Inflammatory macrophage treated with lipopolysaccharide for 4 hours (primary cell): Measurements from ENCODE around the gene ZNF691.
A peak's percentile ranks its signal among the peaks of the same experiment; 100 is the strongest.
"Not testable (repeated sequence)": the region's sequence is repeated elsewhere in the genome, so short reads cannot be mapped to it uniquely, and the experiment has no call there.

Experiments used
- DNase-seq: peaks from one replicate; pipeline ENCODE4 v3.0.0-alpha.2; 2020

Gene ZNF691

DNA sequence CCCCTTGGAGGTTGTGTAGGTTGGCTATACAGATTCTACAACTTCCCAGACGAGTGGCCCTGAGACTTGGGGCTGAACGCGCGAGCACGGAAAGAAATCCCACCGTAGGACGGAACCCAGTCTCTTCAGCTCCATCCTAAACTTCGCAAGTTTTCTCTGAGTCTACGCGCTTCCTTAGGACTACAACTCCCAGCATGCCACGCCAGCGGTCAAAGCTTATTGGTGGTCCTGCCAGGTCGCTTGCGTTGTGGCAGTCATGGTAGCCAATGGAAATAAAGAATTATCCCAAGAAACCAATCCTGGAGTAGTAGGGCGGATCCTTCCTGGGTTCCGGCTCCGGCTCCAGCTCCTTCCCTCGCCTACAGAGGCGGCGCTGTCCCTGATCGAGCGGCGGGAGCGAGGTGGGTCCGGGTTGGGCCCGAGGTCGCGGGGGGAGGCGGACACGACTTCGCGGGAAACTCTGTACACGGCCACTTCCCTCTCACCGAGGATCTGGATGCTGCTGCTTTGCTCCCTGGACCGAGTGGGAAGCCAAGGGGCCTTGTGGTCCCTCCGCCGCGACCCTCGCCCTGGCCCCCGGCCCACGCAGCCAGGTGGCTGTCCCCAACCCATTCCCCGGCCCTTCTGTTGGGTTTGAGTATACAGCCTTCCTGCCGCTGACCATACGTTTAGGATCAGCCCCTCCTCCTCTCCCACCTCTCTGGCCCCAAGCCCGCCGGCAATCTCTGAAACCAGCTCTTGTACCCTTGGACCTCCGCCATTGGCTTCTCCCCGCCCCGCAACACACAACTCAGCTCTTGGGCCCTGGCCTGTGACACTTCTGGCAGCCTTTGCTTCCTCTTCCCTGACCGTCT lies at the start of gene ZNF691:
TSS of gene ZNF691 (plus strand) at position 357 of the 854 bp plus-strand sequence. CDS start 3,046 bp downstream, outside the sequence.
- peak; percentile 98 for DNase-seq

- DNase-seq = no peak
Observed at GRCh38 chr1:42797414-42797813, 49.0 kb upstream of the ZNF691 start.

DNA sequence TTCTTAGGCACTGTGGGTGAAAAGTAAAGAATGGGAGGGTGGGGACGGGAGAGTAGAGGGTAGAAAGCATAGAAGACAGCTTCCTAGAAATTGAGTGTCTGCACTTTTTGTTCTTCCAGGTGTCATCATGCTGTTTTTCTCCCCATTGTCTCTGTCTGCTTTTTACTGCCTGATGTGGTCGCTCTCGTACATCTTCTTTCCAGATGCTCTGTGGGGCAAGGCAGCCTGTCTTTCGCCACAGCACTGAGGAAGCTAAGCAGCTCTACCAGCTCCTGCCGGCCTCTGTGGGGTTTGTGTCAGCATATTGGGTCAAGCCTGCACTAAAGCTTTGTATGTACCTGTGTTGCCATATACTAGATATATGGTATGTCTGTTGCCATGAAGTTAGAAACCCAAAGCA lies 48.4 kb upstream of the ZNF691 start:
- DNase-seq = no peak

DNA sequence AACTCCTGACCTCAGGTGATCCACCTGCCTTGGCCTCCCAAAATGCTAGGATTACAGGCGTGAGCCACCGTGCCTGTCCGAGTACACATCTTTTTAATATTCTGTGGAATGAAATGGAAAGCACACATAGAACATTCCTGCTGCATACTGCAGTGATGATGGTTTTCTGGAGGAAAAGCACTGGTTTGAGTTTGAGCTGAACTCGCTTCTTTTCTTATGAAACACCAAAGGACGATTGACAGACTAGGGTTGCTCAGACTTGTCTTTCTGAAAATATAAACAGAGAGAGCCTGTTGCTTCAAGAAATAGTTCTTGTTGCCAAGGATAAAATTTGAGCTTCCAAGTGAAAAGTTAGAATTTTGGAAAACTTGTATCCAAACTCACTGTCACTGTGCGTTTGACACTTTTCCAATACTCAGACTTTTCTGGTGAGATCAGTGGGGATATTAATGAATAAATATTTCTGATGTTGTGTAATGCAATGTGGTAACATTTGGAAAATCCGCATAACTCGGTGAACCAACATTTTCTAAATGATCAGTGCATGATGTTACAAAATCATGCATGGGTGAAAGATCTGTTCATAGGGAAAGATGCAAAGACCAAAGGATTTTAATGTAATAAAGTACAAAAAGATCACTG lies 44.5 kb upstream of the ZNF691 start:
- no peak for DNase-seq

- no peak for DNase-seq
Observed at GRCh38 chr1:42806171-42806570, 40.2 kb upstream of the ZNF691 start.

DNA sequence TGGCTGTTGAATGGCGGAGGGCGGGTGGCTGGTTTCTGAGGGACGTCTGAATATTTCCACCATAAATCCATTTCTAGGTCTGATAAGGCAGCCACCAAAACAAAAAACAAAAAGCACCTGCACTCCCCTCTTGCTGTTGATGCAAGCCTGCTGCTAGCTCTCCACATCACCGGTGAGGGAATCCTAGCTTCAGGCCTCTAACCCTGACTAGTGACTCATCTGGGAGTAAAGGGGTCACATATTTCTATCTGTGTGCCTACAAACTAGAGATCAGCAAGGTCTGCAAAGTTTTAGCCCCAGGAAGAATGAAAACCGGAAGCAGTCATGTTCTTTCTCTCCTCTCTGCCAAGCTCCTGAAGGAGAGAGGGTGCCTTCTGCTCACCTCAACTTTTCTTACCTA lies 39.8 kb upstream of the ZNF691 start:
- no peak for DNase-seq

- no peak for DNase-seq
Observed at GRCh38 chr1:42807056-42807668, 39.3 kb upstream of the ZNF691 start.

DNA sequence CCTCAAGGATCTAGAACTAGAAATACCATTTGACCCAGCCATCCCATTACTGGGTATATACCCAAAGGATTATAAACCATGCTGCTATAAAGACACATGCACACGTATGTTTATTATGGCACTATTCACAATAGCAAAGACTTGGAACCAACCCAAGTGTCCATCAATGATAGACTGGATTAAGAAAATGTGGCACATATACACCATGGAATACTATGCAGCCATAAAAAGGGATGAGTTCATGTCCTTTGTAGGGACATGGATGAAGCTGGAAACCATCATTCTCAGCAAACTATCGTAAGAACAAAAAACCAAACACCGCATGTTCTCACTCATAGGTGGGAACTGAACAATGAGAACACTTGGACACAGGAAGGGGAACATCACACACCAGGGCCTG lies 31.6 kb upstream of the ZNF691 start:
- DNase-seq = not testable (repeated sequence)

- DNase-seq = no peak
Observed at GRCh38 chr1:42815941-42816584, 30.4 kb upstream of the ZNF691 start.

DNA sequence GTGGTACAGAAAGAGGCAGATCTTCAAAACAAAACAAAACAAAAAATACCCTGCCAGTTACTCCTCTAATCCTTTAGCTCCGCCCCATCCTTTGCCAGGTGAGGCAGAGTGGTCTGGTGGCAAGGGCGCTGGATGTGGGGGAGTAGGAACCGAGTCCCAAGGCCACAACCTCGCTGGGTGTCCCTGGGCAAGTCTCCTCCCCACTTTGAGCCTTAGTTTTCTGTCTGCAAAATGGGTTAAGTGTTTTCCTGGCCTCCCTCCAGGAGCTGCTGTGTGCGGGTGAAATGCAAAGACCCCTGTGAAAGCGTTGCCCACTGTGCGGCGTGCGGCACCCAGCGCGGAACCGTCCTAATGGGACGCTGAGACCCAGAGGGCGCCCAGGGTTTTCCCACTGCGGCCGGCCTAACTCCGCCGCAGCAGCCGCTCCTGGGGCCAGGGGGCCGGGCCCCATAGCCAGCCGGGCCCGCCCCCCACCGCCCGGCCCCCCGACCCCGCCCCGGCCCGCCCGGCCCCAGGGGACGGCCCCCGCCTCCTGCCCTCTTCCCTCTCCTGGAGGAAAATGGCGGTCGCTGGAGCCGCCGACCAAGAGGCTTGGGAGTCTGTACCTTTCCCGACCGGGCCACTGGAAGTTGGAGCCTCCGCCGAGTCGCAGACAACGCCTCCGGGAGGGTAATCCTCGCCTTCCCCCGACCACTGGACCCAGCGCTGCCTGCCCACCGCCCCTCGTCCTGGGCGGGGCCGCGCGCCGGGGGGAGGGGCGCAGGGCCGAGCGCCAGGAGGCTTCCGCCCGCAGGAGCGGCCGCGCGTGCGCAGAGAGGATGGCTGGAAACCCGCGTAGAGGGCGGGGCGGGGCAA lies 29.6 kb upstream of the ZNF691 start, which contains the start of the genes ERMAP and SVBP:
TSS of gene ERMAP (plus strand) at position 538 of the 855 bp plus-strand sequence. CDS start 13,327 bp downstream, outside the sequence.
TSS of gene SVBP (minus strand) at position 813 of the 855 bp plus-strand sequence. CDS start 853 bp downstream, outside the sequence.
- peak; percentile 91 for DNase-seq

DNA sequence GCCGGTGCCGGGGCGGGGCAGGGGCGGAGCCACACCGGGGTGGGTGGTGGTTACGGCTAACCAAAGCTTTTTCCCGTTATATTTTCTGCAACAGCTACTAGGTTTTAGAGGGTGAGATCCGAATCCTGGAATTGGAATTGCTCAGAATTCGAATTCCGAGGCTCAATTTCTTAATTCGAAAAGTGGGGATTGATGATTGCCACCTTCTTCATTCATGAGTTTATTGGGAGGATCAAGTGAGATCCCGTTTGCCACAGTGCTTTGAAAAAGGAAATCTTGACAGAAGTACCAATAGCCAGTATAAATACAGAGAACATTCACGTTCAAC lies 29.0 kb upstream of the ZNF691 start:
- no peak for DNase-seq

GRCh38 chr1:42817976-42818375 lies 28.4 kb upstream of the ZNF691 start:
- DNase-seq = no peak

DNA sequence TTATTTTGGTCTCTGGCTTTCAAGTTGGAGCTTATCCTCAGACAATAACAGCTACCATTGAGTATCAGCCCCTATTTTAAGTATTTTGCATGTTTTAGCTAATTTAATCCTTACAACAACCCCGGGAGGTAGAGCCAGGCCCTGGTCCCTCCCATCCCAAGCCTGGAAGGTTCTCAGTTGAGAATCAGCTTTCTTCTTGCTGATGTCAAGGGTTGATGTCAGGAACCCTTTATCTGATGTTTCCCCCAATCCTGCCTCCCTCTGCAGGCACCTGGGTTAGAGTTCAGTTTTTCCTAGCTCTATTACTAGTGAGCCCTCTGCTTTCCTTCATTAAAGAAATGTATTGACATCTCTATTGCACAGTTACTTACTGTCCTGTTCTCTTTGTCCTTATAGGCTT lies 25.6 kb upstream of the ZNF691 start:
- no peak for DNase-seq

DNA sequence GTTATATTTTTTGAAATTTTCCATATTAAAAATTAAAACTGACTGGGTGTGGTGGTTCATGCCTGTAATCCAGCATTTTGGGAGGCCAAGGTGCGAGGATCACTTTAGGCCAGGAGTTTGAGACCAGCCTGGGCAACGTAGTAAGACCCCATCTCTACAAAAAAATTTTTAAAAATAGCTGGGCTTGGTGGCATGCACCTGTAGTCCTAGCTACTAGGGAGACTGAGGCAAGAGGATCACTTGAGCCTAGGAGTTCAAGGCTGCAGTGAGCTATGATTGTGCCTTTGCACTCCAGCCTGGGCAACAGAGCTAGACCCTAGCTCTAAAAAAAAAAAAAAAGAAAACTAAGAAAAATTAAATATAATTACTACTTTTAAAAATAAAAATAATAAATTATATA lies 24.7 kb upstream of the ZNF691 start:
- no peak for DNase-seq

DNA sequence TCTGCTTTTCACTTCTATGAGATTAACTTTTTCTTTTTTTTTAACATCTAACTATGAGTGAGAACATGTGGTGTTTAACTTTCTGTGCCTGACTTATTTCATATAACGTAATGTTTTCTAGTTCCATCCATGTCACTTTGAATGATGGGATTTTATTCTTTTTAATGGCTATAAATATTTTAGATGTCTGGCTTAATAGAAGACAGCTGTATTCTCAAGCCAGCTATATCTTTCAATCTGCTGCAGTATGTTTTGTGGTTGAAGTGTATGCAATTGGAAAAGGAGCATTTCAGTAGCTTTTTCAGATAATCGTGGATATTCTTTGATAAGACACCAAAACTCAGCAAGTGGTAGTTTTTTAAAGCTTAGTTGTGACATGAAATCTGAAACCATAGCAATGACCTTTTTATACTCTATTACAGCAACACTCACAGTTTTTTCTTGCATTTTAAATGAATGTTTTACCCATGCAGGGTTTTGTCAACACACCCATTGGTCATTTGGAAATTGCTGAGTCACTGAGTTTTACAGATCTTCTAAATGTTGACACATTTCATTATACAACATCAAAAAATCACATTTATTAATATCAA lies 23.5 kb upstream of the ZNF691 start:
- peak; percentile 55 for DNase-seq

GRCh38 chr1:42824481-42825035 lies 21.9 kb upstream of the ZNF691 start:
- no peak for DNase-seq

DNA sequence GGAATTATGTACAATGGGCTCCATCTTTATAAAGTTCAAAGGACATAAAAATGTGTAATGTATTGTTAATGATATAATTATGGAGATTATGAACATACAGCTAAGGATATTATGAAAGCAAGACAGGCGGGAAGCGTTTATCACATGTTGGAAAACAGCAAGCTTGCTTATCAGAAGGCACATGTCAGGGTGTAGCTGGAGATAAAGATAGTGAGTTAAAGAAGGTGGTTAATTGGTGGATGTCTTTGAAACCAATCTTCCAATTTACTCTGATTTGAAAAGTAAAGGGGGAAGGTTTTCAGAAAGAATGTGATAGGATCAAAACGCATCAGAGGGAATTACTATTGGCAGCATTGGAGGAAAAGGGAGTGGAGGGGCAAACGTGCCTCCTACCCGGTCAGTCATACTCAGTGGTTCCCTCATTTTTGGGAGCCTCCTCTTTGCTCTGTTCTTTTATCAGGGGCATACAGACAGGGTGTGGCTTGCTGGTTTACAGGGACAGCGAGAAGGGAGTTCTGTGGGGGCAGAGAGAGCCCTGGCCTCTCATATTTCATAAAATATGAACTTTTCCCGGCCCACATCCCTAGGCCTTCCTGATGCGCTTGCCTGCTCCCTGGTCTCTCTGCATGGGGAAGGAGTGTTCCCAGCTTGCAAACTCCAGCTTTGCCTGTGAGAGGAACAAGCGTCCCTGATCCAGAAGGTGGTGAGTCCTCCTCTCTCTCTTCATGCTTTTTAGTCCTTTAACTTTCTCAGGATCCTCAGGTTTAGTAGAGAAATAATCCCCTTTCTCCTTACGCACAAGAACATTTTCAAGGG lies 21.2 kb upstream of the ZNF691 start:
- no peak for DNase-seq

- no peak for DNase-seq
Observed at GRCh38 chr1:42830631-42831030, 15.8 kb upstream of the ZNF691 start.

DNA sequence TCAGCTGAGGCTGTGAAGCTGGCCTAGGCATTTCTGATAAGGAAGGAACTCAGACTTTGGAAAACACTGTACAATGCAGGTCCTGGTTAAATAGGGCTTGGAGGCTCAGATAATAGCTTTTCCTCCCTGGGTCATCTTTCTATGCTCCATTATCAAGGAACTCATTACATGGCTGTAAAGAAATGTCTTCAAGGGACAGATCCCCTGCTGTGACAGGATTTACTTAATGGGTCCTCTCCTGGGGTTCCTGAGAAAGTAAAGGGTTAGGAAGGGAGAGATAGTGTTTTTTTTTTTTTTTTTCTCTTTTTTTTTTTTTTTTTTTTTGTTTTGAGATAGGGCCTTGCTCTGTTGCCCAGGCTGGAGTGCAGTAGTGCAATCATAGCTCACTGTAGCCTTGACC lies 15.1 kb upstream of the ZNF691 start:
- DNase-seq = no peak

GRCh38 chr1:42832641-42833240 lies 13.7 kb upstream of the ZNF691 start:
- no peak for DNase-seq
